K562 (cell line): ENCODE data around the gene AGO1. TPM values are rescaled to one million over a fixed set of nuclear protein-coding genes. Genes with fewer than 3 reads are reported as not detected.

Experiments used
- CAMTA2 ChIP-seq: fragments of 250-450 bp; sonication (Bioruptor Pico); conservative IDR thresholded peaks from 2 replicates; pipeline ENCODE4 v1.5.1; 2022
- HDAC6 ChIP-seq: IDR thresholded peaks from 2 replicates; pipeline ENCODE4 v1.6.1; 2012; ENCODE audit warnings: low read depth, mild to moderate bottlenecking, control low read depth, inconsistent platforms, low read length, moderate library complexity
- HEY1 ChIP-seq: fragments of 250-450 bp; sonication (Bioruptor Pico); IDR thresholded peaks from 2 replicates; pipeline ENCODE4 v1.5.0; 2020; ENCODE audit warnings: mild to moderate bottlenecking, moderate library complexity, borderline replicate concordance
- MECOM ChIP-seq: fragments of 250-450 bp; sonication (Bioruptor Pico); IDR thresholded peaks from 2 replicates; pipeline ENCODE4 v1.8.0; 2022; ENCODE audit warnings: inconsistent platforms
- PTTG1 ChIP-seq: fragments of 450-650 bp; IDR thresholded peaks from 2 replicates; pipeline ENCODE4 v1.6.1; 2016; ENCODE audit warnings: low read depth, mild to moderate bottlenecking, missing genetic modification characterization, missing compliant biosample characterization
- SREBF2 ChIP-seq: sonication (generic); formaldehyde crosslinking; IDR thresholded peaks from 2 replicates; pipeline ENCODE4 v1.4.0; 2020; ENCODE audit warnings: mild to moderate bottlenecking, missing genetic modification reagents
- XRCC3 ChIP-seq: fragments of 450-650 bp; IDR thresholded peaks from 2 replicates; pipeline ENCODE4 v1.6.1; 2017; ENCODE audit warnings: mild to moderate bottlenecking, moderate library complexity
- polyA plus RNA-seq, 8 experiments: library from polyadenylated mRNA; depleted of rRNA in 4 of 8; stranded (reverse) in 5 of 8; unstranded in 3 of 8; fragments of >200 nt; fragmentation: Nextera tagmentation in 2 of 8; fragmentation: Illumina TruSeq in 1 of 8; extraction: Ambion mirVana in 2 of 8; extraction: Trizol in 1 of 8; gene quantifications; 2 replicates each; pipeline versions ENCODE4 v1.2.1 to v1.2.3, GENCODE V29; 2011 to 2014; ENCODE audit warnings: inconsistent platforms in 1 of 8, missing spikeins in 1 of 8
- total RNA-seq, 7 experiments: library from RNA; depleted of rRNA in 6 of 7; stranded (reverse); fragments of >200 nt in 6 of 7; fragmentation: Illumina TruSeq in 2 of 7; extraction: Trizol in 2 of 7; gene quantifications; 2 replicates each; pipeline versions ENCODE4 v1.2.1 to v1.2.3, GENCODE V29; 2011 to 2021; ENCODE audit warnings: low replicate concordance in 1 of 7
- TF ChIP-seq, protein P1 (sequence below), 3 experiments: fragments of 200-800 bp in 1 of 3; fragments of 250-450 bp in 1 of 3; fragments of 450-650 bp in 1 of 3; sonication (Bioruptor Pico) in 1 of 3; sonication (Bioruptor generic) in 1 of 3; formaldehyde crosslinking in 1 of 3; IDR thresholded peaks; 2 replicates each; pipeline versions ENCODE4 v1.6.1 to v1.8.0; 2016 to 2022; ENCODE audit warnings: mild to moderate bottlenecking in 2 of 3, missing genetic modification characterization in 2 of 3, missing compliant biosample characterization in 1 of 3, moderate library complexity in 1 of 3
- TF ChIP-seq, protein P2 (sequence below): fragments of 200-600 bp; sonication (generic); IDR thresholded peaks from one replicate; pipeline ENCODE4 v1.6.1; 2012; ENCODE audit warnings: mild to moderate bottlenecking, low read depth, low read length, inconsistent platforms
- TF ChIP-seq, protein P3 (sequence below), 2 experiments: fragments of 250-450 bp in 1 of 2; fragments of 450-650 bp in 1 of 2; sonication (Bioruptor Pico) in 1 of 2; IDR thresholded peaks; 2 replicates each; pipeline versions ENCODE4 v1.6.1 to v1.8.0; 2016 to 2021; ENCODE audit warnings: mild to moderate bottlenecking in 2 of 2, moderate library complexity in 2 of 2, missing compliant biosample characterization in 1 of 2, missing genetic modification characterization in 1 of 2

The AGO1 gene
- total and polyA plus RNA-seq, 9 of the 15 experiments (the other 6 are each of a cell fraction or from before 2014, with no cell fraction given): 7.3 to 64.2 (median 26.0) TPM

DNA sequence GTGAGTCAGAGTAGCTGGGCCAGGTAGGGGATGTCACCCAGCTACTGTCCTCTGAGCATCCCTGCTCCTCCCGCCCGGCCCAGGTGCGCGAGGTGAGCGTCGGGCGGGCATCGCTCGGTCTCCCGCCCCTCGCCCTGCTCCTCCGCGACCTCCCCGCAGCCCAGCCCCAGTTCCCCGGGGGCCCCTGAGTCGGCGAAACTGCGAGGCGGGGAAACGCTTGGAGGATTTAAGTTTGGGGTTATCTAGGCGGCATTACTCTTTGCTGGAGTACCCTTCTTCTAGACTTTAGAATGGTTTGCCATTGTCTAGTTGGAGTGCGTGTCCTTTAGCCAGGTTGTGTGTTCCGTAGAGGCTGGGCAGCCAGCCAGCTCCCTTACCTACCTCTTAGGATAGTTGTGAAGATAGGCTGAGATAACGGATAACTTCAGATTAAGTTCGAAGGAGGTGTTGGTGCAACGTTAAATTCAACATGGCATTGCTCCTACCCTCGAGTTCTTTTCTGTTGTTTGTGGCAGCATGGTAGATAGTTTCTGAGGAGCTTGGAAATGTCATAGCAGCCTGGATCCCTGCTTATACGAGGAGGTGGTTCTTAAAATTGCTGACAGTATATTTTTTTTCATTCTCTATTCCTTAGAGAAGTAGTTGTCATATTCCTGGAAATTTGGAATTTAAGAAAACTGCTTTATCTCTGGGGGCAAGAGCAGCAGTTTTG, 48.6 kb downstream of the AGO1 start (continued):
- TF ChIP-seq MECOM (CRISPR knock-in tag) (0 out of 2 replicates have a peak, but pooled peaks have one; percentile 19), SREBF2 (CRISPR knock-in tag) (no peak), HDAC6 (no peak), XRCC3 (no peak), CAMTA2 (no peak), PTTG1 (tag) (no peak), HEY1 (CRISPR knock-in tag) (no peak)
- TF ChIP-seq, protein P1, sequence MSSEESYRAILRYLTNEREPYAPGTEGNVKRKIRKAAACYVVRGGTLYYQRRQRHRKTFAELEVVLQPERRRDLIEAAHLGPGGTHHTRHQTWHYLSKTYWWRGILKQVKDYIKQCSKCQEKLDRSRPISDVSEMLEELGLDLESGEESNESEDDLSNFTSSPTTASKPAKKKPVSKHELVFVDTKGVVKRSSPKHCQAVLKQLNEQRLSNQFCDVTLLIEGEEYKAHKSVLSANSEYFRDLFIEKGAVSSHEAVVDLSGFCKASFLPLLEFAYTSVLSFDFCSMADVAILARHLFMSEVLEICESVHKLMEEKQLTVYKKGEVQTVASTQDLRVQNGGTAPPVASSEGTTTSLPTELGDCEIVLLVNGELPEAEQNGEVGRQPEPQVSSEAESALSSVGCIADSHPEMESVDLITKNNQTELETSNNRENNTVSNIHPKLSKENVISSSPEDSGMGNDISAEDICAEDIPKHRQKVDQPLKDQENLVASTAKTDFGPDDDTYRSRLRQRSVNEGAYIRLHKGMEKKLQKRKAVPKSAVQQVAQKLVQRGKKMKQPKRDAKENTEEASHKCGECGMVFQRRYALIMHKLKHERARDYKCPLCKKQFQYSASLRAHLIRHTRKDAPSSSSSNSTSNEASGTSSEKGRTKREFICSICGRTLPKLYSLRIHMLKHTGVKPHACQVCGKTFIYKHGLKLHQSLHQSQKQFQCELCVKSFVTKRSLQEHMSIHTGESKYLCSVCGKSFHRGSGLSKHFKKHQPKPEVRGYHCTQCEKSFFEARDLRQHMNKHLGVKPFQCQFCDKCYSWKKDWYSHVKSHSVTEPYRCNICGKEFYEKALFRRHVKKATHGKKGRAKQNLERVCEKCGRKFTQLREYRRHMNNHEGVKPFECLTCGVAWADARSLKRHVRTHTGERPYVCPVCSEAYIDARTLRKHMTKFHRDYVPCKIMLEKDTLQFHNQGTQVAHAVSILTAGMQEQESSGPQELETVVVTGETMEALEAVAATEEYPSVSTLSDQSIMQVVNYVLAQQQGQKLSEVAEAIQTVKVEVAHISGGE (CRISPR knock-in tag; IDR thresholded peaks at IDR 0.05): no peak
- TF ChIP-seq, protein P2, sequence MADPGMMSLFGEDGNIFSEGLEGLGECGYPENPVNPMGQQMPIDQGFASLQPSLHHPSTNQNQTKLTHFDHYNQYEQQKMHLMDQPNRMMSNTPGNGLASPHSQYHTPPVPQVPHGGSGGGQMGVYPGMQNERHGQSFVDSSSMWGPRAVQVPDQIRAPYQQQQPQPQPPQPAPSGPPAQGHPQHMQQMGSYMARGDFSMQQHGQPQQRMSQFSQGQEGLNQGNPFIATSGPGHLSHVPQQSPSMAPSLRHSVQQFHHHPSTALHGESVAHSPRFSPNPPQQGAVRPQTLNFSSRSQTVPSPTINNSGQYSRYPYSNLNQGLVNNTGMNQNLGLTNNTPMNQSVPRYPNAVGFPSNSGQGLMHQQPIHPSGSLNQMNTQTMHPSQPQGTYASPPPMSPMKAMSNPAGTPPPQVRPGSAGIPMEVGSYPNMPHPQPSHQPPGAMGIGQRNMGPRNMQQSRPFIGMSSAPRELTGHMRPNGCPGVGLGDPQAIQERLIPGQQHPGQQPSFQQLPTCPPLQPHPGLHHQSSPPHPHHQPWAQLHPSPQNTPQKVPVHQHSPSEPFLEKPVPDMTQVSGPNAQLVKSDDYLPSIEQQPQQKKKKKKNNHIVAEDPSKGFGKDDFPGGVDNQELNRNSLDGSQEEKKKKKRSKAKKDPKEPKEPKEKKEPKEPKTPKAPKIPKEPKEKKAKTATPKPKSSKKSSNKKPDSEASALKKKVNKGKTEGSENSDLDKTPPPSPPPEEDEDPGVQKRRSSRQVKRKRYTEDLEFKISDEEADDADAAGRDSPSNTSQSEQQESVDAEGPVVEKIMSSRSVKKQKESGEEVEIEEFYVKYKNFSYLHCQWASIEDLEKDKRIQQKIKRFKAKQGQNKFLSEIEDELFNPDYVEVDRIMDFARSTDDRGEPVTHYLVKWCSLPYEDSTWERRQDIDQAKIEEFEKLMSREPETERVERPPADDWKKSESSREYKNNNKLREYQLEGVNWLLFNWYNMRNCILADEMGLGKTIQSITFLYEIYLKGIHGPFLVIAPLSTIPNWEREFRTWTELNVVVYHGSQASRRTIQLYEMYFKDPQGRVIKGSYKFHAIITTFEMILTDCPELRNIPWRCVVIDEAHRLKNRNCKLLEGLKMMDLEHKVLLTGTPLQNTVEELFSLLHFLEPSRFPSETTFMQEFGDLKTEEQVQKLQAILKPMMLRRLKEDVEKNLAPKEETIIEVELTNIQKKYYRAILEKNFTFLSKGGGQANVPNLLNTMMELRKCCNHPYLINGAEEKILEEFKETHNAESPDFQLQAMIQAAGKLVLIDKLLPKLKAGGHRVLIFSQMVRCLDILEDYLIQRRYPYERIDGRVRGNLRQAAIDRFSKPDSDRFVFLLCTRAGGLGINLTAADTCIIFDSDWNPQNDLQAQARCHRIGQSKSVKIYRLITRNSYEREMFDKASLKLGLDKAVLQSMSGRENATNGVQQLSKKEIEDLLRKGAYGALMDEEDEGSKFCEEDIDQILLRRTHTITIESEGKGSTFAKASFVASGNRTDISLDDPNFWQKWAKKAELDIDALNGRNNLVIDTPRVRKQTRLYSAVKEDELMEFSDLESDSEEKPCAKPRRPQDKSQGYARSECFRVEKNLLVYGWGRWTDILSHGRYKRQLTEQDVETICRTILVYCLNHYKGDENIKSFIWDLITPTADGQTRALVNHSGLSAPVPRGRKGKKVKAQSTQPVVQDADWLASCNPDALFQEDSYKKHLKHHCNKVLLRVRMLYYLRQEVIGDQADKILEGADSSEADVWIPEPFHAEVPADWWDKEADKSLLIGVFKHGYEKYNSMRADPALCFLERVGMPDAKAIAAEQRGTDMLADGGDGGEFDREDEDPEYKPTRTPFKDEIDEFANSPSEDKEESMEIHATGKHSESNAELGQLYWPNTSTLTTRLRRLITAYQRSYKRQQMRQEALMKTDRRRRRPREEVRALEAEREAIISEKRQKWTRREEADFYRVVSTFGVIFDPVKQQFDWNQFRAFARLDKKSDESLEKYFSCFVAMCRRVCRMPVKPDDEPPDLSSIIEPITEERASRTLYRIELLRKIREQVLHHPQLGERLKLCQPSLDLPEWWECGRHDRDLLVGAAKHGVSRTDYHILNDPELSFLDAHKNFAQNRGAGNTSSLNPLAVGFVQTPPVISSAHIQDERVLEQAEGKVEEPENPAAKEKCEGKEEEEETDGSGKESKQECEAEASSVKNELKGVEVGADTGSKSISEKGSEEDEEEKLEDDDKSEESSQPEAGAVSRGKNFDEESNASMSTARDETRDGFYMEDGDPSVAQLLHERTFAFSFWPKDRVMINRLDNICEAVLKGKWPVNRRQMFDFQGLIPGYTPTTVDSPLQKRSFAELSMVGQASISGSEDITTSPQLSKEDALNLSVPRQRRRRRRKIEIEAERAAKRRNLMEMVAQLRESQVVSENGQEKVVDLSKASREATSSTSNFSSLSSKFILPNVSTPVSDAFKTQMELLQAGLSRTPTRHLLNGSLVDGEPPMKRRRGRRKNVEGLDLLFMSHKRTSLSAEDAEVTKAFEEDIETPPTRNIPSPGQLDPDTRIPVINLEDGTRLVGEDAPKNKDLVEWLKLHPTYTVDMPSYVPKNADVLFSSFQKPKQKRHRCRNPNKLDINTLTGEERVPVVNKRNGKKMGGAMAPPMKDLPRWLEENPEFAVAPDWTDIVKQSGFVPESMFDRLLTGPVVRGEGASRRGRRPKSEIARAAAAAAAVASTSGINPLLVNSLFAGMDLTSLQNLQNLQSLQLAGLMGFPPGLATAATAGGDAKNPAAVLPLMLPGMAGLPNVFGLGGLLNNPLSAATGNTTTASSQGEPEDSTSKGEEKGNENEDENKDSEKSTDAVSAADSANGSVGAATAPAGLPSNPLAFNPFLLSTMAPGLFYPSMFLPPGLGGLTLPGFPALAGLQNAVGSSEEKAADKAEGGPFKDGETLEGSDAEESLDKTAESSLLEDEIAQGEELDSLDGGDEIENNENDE: no peak
- TF ChIP-seq, protein P3, sequence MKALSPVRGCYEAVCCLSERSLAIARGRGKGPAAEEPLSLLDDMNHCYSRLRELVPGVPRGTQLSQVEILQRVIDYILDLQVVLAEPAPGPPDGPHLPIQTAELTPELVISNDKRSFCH (CRISPR knock-in tag; IDR thresholded peaks at IDR 0.05): no peak
- TF ChIP-seq, protein P3 (tag; IDR thresholded peaks at IDR 0.05): no peak
